22Rv1 (cell line): ENCODE data around the gene NCKAP5.

Experiments used
- ZFX ChIP-seq: fragments of 450-650 bp; IDR thresholded peaks from 2 replicates; pipeline ENCODE4 v1.6.1; 2017; ENCODE audit warnings: antibody characterized with exemption, borderline replicate concordance
- TF ChIP-seq, protein P1 (sequence below): fragments of 450-650 bp; IDR thresholded peaks from 2 replicates; pipeline ENCODE4 v1.5.1; 2017; ENCODE audit warnings: mild to moderate bottlenecking

DNA sequence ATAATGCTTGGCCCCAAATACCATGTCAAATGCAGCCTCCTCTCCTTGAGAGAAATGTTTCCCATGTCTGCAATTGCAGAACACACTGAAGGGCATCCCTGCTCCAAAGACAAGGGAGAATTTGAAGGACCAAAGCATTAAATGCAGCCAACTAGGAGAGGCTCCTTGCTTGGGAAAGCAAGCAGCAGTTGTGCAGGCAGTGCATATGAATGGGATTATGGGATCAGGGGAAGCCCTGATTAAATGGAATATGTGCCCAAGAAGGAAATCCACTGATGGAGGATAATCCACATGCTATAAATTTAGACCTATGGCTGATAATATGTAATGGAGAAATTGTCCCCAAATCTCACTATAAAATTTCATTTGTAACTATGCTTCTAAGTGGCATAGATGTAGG lies 116.1 kb downstream of the NCKAP5 start:
- TF ChIP-seq, protein P1, sequence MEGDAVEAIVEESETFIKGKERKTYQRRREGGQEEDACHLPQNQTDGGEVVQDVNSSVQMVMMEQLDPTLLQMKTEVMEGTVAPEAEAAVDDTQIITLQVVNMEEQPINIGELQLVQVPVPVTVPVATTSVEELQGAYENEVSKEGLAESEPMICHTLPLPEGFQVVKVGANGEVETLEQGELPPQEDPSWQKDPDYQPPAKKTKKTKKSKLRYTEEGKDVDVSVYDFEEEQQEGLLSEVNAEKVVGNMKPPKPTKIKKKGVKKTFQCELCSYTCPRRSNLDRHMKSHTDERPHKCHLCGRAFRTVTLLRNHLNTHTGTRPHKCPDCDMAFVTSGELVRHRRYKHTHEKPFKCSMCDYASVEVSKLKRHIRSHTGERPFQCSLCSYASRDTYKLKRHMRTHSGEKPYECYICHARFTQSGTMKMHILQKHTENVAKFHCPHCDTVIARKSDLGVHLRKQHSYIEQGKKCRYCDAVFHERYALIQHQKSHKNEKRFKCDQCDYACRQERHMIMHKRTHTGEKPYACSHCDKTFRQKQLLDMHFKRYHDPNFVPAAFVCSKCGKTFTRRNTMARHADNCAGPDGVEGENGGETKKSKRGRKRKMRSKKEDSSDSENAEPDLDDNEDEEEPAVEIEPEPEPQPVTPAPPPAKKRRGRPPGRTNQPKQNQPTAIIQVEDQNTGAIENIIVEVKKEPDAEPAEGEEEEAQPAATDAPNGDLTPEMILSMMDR: no peak
- no peak for TF ChIP-seq ZFX
